CD4-positive, alpha-beta T cell treated with Interleukin-17A for 4 hours (primary cell): ENCODE data around the gene TAOK1.
"Not testable (repeated sequence)": the region's sequence is repeated elsewhere in the genome, so short reads cannot be mapped to it uniquely, and the experiment has no call there.

ENCODE experiments used
- DNase-seq: peaks from one replicate; pipeline ENCODE4 v3.0.0-alpha.2; 2020; ENCODE audit warnings: mixed read lengths

TAOK1 gene

DNA sequence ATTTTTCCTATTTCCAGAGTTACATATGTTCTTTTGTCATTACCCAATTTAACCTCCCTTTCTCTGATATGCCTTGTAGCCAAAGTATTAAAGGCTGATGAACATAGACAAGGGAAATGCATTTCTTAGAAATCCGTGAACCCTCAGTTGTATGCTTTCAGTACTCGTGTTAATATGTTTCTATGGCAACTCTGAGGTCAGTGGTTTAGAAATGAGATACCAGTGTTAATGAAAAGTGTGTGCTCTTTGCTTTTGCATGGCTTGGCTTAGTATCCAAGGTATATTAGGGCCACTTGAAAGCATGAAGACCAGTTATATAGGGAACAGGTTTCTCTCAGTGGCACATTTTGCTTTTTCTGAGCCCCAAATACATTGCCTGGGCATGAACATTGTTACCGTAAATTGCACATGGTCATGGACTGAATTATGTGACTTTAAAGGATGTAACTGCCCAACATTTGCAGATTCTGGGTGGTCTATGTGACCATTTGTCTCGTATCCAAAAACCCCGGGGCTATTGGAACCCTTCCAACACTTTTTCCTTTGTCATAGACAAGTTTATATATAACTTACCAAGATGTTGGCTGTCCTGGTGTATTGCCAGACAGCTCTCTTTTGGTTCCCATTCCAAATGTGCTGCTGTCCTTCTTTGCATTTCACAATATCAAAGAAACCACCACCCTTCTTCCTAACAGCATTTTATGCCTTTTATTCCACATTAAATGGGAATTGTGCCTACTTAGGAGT is 159.2 kb downstream of the TAOK1 start:
- no peak for DNase-seq

DNA sequence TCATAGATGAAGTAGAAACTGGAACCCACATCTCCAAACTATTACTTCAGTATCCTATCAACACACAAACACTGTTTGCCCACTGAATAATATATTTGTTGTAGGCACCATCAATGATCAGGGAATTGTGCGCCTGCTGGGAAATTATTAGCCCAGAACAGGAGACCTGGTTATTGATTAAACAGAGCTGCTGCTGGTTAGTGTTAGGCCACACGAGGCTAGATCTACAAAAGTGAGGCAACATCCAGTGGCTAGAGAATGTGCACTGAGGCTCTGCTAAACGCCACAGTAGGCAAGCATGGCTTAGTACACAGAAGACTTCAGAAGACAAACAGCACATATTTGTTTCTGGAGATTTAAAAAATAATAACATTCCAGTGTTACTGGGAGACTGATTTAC is 165.7 kb downstream of the TAOK1 start:
- no peak for DNase-seq

DNA sequence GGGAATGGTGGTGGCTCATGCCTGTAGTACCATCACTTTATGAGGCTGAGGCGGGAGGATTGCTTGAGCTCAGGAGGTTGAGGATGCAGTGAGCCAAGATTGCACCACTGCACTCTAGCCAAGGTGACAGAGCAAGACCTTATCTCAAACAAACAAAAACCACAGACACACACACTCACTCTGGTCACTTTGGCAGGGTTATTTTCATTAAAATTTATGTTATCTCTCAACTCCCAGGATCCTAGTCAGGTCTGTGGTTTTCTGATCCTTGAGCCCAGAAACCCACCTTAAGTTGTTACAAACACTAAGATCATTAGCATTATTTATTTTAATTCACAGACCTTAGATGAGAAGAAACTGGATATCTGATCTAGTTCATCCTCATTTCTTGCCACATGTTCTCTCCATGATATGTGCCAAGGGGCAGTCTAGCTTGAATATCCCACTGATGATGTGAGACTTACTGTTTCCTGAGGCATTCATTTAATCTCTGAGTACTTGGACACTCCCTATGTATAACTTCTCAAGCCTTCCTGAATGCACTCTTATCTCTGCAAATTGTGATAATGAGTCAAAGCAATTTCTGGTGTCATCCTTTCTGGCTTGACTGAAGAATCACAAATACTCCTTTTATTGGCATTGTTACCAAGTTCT is 167.0 kb downstream of the TAOK1 start:
- DNase-seq = no peak

DNA sequence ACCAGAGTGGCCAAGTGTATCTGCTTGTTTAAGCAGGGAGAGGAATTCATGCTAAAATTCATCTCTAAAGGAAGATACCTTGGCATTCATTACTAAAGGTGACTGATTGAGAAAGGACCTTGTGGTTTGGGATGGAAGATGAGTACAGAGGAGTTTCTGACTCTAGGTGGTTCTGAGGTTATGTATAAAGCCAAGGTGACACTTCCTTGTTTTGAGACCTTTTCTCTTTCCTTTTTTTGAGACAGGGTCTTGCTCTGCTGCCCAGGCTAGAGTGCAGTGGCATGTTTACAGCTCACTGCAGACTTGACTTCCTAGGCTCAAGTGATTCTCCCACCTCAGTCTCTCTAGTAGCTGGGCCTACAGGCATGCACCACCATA is 167.6 kb downstream of the TAOK1 start:
- DNase-seq = no peak

DNA sequence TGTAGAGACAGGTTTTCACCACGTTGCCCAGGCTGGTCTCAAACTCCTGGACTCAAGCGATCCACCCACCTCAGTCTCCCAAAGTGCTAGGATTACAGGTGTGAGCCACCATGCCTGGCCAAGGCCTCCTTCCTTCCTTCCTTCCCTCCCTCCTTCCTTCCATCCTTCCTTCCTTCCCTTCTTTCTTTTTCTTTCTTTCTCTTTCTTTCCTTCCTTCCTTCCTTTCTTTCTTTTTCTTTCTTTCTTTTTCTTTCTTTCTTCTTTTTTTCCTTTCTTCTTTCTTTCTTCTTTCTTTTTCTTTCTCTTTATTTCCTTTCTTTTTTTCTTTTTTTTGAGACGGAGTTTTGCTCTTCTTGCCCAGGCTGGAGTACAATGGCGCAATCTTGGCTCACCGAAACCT is 168.0 kb downstream of the TAOK1 start:
- not testable (repeated sequence) for DNase-seq

DNA sequence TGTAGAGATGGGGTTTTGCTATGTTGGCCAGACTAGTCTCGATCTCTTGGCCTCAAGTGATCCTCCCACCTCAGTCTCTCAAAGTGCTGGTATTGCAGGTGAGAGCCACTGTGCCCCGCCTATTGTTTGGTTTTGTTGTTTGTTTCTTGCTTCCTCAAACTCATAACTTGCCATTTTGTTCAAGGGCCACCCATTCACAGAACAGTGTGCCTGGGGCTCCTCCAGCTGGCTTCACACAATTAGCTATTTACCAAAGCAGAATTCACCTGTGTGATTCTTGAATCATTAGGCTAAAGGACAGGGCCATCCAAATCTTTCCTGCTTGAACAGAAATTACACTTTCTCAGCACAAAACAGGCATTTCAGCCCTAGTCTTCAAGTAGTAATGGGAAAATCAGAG is 169.5 kb downstream of the TAOK1 start:
- no peak for DNase-seq

DNA sequence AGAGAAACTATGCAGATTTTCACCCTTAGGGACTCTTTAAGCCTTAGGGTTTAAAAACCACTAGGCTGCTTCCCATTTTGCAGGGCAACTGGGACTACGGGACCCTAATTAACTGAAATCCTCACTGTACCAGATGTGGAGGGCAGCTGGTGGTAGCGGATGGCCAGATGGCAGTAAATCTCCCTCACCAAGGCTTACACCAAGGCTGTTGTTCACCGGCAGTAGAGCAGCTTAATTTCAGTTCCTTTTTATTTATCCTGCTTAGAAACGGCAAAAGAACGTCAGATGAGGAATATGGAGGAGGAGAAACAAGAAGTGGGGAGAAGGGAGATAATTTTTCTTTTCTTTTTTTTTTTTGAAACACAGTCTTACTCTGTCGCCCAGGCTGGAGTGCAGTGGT is 170.2 kb downstream of the TAOK1 start:
- no peak for DNase-seq

DNA sequence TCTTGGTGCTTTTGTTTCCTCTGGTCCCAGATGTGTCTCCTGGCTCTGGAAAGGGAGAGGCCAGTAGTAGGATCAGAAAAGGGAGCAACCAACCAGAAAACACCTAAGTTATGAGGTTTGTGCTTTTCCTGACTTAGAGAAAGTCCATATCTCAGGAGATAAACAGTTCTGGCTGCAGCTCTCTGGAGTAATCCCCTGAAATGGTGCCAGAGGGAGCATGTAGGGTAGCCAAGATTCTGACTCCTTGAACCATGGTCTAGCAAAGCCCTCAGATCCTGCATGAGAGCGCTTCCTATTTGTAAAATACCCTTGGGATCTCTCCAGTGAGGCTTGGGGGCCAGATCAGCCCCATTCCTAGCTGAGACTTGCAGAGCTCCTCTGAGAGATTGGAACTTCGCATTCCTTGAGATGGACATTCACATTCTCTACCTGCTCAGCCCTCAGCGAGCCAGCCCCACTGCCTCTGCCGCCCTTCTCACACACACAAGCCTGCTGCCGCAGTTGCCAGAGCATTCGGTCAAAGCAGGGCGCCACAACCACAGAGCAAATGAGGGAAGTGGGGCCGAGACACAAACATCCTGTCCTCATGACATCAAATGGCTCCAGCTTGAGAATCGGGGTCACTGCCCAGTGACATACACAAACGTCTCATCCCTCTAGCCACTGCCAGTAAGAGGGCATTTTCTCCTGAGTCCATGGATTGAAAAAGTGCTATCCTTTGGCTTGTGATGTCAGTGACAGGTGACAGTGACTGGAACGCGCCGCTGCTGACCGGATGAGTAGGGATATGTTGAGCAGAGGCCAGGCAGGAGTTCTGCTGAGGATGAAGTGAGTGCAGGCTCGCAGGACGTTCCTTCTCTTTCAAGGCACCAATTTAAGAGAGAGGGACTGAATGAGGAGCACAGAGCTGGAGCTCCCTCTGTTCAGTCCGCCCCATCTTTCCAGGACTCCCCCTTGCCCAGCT is 171.7 kb downstream of the TAOK1 start:
- no peak for DNase-seq

DNA sequence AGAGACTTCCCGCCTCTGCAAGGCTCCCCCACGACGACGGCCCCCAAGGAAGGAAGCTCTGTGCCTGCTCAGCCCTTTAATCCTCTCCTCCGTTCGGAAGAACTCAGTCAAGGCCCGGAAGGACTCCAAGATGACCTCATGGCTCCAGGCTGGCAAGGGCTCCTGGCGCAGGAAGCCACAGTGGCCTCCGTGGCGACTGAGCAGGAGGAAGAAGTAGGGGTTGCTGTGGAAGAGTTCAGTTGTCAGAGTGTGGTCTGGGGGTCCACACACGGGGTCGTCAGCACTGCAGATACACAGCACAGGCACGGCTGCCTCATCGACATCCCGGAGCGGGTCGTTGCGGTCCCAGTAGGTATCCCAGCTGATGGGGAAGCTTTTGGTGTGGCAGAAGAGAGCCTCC is 172.5 kb downstream of the TAOK1 start:
- DNase-seq = no peak

DNA sequence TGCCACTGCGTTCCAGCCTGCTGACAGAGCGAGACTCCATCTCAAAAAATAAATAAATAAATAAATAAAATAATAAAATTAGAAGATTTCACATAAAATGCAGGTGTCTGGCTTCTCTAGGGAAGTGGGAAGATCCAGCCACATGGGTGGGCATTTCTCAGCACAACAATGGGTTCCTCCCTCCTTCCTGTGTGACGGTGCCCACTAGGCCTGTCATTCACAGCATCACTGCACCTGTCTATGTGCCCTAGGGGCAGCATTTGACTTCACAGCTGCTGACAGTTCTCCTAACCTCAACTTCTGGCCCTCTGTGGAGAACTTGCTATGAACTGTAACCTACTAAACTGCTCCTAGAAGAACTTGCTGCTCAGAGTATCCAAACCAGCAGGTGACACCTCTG is 173.7 kb downstream of the TAOK1 start:
- DNase-seq = no peak

DNA sequence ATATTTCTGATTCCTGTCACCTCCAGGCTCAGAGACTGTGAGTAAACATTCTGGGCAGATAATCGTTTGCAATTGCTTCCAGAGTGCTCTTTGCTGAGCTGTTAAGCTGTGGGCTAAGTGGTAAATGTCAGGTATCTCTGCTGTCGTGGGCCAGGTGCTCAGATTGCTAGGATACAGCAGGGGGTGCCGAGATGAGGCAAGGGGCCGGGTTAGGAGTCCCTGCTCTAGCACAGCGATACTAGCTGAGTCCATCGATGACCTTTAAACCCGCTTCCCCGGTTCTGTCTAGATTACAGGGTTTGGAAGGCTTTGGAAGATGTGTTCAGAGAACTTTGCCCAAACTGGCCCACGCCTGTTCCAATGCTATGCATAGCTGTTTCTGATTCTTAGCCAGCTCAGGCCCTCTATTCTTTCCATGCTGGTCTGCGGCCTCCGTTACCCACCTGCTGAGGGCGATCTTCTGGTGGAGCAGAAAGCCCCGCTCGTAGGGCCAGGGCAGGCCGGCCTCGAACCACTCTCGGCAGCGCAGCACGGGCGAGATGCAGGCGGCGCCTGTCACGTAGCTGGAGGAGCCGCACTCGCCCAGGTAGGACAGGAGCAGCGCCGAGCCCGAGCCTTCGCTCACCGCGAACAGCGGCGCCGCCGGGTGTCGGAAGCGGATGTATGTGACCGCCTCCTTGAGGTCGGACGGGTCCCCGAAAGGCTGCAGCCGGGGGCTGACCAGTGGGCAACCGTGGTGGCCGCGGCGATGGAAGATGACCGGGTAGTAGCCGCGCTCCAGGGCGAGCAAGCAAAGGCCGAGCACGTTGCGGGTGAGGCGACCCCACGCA is 175.7 kb downstream of the TAOK1 start:
- DNase-seq = peak; percentile 73

DNA sequence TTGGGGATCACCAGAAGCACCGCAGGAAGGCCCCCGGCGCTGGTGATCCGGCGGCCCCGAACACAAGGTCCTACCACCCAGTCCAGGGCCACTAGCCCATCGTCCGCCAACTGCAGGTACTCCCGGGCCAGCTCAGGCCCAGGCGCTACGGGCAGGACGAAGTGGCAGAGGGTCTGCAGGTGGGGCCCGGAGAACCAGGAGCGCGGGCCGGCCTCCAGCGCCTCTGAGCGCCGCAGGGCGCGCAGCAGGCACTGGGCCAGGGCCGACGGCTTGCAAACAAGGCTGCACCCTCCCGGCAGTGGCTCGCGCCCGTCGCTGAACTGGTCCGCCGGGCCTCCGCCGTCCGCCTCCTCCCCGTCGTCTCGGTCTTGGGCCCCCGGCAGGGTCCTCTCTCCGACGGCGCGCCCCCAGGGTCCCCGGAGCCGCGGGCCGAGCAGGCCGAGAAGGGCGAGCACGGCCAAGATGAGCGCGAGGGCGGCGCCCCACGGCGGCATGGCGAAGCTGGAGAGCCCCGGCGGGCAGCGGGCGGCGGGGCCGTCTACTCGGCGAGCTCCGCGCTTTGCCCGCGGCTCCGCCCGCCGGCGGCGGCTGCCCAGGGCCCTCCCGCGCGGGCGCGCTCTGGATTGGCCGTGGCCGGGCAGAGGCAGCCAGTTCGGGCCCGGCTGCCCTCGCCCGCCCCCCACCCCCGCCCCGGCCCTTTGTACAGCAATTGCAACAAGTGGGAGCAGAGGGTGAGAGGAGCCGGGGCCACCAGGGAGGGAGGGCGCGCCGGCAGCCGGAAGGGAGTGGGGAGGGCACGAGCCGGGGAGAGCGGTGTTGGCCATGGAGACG is 176.5 kb downstream of the TAOK1 start, which contains the start of gene ABHD15:
TSS of gene ABHD15 (minus strand) at position 565 of the 831 bp plus-strand sequence. CDS start at position 494, 71 bp downstream.
- peak; percentile 64 for DNase-seq

DNA sequence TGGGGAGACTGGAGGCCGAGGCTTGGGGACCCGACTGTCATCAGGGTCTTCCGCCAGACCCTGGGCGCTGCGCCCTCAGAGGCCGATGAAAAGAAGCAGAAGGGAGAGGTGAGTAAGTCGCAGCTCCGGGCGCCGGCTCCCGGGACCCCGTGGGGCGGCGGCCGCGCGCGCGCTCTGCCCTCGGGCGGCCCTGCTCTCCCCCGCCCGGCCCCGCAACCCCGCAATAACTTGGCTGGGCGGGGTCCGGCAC is 177.1 kb downstream of the TAOK1 start:
- DNase-seq = no peak

DNA sequence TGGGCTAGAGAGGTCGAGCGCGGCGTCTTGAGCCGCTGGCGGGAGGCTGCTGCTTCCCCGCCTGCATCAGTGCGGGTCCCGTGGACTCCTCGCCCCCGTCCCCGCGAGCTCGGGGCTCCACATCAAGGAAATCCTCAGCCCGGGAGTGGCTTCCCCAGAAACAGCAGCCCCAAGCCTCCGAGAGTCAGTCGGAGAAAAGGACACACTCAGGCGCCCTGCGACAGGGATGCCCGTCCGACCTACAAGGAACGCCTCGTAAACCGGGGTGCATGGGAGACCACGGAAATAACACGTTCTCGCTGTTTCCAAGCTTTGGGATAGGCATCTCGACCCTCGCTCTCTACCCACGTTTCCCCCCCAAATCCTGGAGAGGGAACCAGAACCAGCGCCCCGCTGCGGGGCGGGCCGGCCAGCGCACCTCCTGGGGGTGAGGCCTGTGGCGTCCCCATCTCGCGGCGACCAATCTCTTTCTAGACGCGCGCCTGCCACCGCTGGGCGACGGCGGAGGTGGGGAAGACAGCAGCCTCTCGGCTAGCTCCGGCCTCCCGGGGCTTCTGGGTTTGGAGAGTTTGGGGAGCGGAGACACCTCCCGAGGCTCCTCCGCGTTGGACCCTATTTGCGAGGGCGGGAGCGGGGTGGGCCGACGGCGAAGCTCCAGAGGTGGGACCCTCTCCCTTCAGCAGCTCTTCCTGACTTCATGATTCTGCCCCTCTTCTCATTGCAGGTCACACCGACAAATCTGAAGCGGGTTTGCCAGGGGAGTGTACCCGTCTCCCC is 177.6 kb downstream of the TAOK1 start:
- peak; percentile 82 for DNase-seq

DNA sequence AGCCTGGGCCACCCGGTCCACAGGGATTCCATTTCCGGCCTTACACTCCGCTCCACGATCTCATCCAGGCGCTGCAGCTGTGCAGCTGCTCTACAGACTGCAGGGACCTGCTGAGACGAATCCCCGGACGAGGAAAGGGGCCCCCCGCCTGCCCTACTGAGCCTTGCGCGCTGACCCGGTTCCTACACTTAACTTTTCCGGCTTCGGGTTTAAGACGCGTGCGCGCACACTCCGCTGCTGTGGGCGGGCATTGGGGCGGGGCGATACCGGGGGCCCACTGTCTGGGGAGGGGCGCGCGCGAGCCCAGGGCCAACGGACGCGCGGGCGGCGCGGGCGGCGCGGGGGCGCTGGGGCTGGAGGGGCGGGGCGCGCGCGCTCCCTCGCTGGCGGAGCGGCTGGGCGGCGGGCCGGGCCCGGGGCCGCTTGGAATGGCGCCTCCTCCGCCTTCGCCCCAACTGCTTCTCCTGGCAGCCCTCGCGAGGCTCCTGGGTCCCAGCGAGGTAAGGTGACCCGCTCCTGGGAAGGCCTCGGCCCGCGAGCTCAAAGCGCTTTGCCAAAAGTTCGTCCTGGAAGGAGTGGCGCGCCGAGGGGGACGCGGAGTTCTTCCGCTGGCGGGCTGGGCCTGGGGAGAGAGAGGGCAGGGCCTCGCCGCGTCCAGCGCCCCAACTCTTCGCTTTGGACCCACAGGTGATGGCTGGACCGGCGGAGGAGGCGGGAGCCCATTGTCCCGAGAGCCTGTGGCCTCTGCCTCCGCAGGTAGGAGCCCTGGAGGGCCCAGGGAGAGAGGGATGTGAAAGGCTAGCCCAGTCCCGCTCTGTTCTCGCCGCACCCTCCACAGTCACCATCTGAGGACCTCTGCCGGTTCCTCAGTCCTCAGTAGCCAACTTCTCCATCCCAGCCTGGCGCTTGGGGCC is 178.4 kb downstream of the TAOK1 start, which contains the start of gene TP53I13:
TSS of gene TP53I13 (plus strand) at position 371 of the 914 bp plus-strand sequence. CDS start at position 429, 58 bp downstream.
- peak; percentile 98 for DNase-seq

DNA sequence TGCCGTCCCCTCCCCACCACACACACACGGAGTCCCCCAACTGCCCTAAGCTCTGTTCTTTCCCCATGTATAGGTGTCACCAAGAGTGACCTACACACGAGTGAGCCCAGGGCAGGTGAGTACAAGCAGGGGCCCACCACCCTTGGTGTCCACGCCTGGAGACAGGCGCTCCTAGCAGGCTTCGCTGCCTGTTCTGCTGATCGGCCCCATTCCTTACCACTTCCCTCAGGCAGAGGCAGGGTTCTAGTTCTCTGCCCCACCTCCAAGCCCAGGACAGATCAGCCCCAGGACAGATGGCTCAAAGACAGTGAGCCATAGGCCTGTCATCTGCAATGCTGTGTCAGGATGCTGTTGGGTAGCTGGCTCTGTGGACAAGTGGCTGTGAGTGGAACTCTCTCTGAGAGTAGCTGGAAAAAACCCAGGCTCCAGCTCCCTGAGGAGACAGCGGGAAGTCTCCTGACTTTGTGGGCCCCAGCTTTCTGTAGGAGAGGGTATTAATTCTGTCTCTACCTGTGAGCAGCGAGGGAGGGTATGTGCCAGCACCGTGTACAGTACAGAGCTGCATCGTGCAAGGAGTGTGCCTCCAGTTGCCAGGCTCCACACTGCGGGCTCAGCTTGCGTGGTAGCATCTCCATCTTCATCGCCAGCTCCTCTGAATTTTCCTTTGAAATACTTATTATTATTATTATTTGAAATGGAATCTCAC is 179.2 kb downstream of the TAOK1 start:
- no peak for DNase-seq

DNA sequence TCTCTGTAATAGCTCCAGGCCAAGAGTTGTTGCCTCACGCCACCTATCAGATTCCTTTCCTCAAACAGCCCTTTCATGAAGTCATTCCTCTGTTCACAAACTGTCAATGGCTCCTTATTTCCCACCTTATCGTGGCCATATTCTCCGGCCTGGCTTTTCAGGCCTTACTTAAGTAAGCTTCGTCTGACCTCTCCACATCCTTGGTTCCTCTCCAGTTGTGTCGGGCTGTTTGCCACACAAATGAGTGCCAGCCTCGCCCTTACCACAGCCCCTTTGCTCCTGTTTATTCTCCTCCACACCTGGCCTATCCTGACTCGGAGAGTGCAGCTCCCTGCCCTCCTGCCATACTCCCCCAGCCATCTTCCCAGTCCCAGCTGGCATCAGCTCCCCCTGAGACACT is 180.4 kb downstream of the TAOK1 start:
- DNase-seq = no peak

DNA sequence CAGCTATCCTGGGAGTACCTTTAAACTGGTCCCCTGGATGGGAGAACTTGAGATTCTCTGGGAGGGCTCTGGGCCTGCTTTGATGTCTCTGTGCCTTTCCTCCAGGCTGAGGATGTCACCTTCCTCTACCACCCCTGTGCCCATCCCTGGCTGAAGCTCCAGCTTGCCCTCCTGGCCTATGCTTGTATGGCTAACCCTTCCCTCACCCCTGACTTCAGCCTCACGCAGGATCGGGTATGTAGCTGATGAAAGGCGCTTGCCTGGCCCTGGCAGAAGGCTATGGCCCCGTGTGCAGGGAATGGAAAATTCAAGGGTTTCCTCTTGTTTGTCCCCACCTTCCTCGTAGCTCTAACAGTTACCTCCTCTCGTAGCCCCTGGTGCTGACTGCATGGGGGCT is 181.3 kb downstream of the TAOK1 start:
- DNase-seq = no peak
